Body of pancreas (tissue), 4 donors: Measurements from ENCODE around the gene BUB1B.

Experiments used
- CTCF ChIP-seq, 7 experiments: fragments of 450-650 bp in 4 of 7; fragments of 200-600 bp in 3 of 7; sonication (generic) in 3 of 7; IDR thresholded peaks; one replicate each; pipeline ENCODE4 v1.5.1; 2016 to 2019; ENCODE audit warnings: antibody characterized with exemption in 7 of 7
- POLR2A ChIP-seq, 3 donors: fragments of 450-650 bp; IDR thresholded peaks; one replicate each; pipeline ENCODE4 v1.6.1; 2016; ENCODE audit warnings: antibody characterized with exemption in 3 of 3, mild to moderate bottlenecking in 2 of 3

- TF ChIP-seq CTCF (IDR thresholded peaks at IDR 0.05) (no peak), POLR2A (IDR thresholded peaks at IDR 0.05) (no peak)
These were observed 46.7 kb upstream of the BUB1B start for GRCh38 chr15:40114218-40114617.
